ENCODE measurements around the gene LRIG1.

Gene LRIG1

DNA sequence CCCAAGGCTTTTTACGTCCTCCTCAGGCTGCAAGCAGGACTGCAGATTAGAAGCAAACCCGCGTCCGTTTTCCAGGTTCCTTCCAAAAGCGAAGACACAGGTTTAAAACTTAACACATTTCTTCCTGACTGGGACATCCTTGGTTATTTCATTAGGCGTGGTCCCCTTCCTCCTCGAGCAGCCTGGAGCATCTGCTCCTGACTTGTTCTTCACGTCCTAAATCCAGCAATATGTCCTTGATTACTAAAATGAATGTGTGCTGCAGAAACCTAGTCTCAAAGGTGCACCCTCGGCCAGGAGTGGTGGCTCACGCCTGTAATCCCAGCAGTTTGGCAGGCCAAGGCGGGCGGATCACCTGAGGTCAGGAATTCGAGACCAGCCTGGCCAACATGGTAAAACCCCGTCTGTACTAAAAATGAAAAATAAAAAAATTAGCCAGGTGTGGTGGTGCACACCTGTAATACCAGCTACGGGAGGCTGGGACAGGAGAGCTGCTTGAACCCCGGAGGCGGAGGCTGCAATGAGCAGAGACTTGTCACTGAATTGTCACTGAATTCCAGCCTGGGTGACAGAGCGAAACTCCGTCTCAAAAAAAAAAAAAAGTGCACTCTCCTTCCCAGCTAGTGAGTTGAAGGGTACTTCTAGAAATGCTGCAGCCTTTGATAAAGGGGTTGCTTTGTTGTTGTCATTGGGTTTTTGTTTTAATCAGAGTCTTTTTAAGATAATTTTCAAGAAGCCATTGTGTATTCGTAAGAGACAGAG is 842 bp upstream of the LRIG1 start:
- CTCF ChIA-PET = interaction anchor here (1.3 kb wide), 1 partner anchor 225 kb away, joined by 3 read pairs; no protein-coding TSS in a partner anchor
- POLR2A ChIA-PET = no interaction called here
- TF ChIP-seq CTCF (IDR thresholded peaks at IDR 0.05; ENCODE audit: control extremely low read depth, extremely low read depth, low read depth, missing control alignments) = no peak
- DNase-seq (ENCODE audit: extremely low spot score) = no peak

GRCh38 chr3:66499881-66500575 is 794 bp downstream of the LRIG1 start:
- no peak for TF ChIP-seq CTCF (IDR thresholded peaks at IDR 0.05; ENCODE audit: control extremely low read depth, extremely low read depth, low read depth, missing control alignments)
- DNase-seq (ENCODE audit: extremely low spot score) = peak; percentile 38
- ChIA-PET POLR2A (interaction anchor here (0.7 kb wide), 1 partner anchor 9 kb away, joined by 4 read pairs; no protein-coding TSS in a partner anchor), CTCF (interaction anchor here (1.2 kb wide), 1 partner anchor 13 kb away, joined by 3 read pairs; no protein-coding TSS in a partner anchor)

- no peak for TF ChIP-seq CTCF (IDR thresholded peaks at IDR 0.05; ENCODE audit: control extremely low read depth, extremely low read depth, low read depth, missing control alignments)
- DNase-seq (ENCODE audit: extremely low spot score) = no peak
- ChIA-PET CTCF (interaction anchor here (1.2 kb wide), 2 partner anchors 9 to 12 kb away, joined by 3 read pairs; no protein-coding TSS in a partner anchor), POLR2A (no interaction called here)
Measured at GRCh38 chr3:66498687-66499621, 1.9 kb downstream of the LRIG1 start.

GRCh38 chr3:66497985-66498671 is 2.7 kb downstream of the LRIG1 start:
- CTCF ChIA-PET = interaction anchor here (1.2 kb wide), 1 partner anchor 9 kb away, joined by 3 read pairs; no protein-coding TSS in a partner anchor
- TF ChIP-seq CTCF (IDR thresholded peaks at IDR 0.05; ENCODE audit: control extremely low read depth, extremely low read depth, low read depth, missing control alignments) = no peak
- POLR2A ChIA-PET = no interaction called here
- no peak for DNase-seq (ENCODE audit: extremely low spot score)

- ChIA-PET POLR2A (no interaction called here), CTCF (interaction anchor here (1.0 to 2.5 kb wide), 3 partner anchors 11 to 28 kb away, joined by 4 to 9 read pairs (median 4); no protein-coding TSS in a partner anchor)
- DNase-seq (ENCODE audit: extremely low spot score) = no peak
- TF ChIP-seq CTCF (IDR thresholded peaks at IDR 0.05; ENCODE audit: control extremely low read depth, extremely low read depth, low read depth, missing control alignments) = no peak
Measured at GRCh38 chr3:66497288-66497984, 3.4 kb downstream of the LRIG1 start.

All from GM10248 (cell line).